Measurements from ENCODE around the gene RPS14. TPM values are rescaled to one million over a fixed set of nuclear protein-coding genes. Genes with fewer than 3 reads are reported as not detected.

The RPS14 gene
- total RNA-seq, 1 experiment from 2014 or later: 4,447 TPM

Other genes starting within 250 kb of the RPS14 start
- gene CAMK2A, start 160.0 kb downstream of the RPS14 start, total RNA-seq (2014; rRNA removed; shearing (Covaris generic)): not detected in 2 replicates
- gene ARSI, start 146.8 kb downstream of the RPS14 start, total RNA-seq (2014; rRNA removed; shearing (Covaris generic)): 0.06 and 0.22 TPM in 2 replicates
- gene TCOF1, start 92.0 kb downstream of the RPS14 start, total RNA-seq (2014; rRNA removed; shearing (Covaris generic)): 39.9 and 46.4 TPM in 2 replicates
- not detected in 2 replicates for gene CD74, start 36.8 kb downstream of the RPS14 start, total RNA-seq (2014; rRNA removed; shearing (Covaris generic))
- gene NDST1, start 58.4 kb upstream of the RPS14 start, total RNA-seq (2014; rRNA removed; shearing (Covaris generic)): 19.5 and 20.8 TPM in 2 replicates
- 11.0 and 11.3 TPM in 2 replicates for gene SYNPO, start 190.9 kb upstream of the RPS14 start, total RNA-seq (2014; rRNA removed; shearing (Covaris generic))
- gene MYOZ3, start 211.5 kb upstream of the RPS14 start, total RNA-seq (2014; rRNA removed; shearing (Covaris generic)): not detected in 2 replicates

Measured in NCI-H460 (cell line).